Measurements from ENCODE around the gene TUBB3.

The TUBB3 gene

DNA sequence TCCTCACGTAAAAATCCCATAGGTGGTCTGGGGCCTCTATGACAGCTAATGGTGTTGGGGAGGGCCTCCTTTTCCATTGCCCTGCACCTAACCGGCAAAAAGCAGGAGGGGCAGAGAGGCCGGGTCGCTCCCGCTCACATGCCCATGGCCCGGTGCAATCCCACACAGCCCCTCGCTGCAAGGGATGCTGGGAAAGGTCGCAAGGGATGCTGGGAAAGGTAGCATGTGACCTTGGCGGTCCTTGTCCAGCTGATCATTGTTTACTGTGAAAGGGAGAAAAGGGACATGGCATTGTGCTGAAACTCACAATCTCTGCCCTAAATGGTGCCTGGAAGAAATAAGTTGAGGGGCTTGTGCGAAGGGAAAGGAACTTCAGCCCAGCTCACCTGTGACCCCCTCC, 35.5 kb downstream of the TUBB3 start:
- Histone ChIP-seq H2AFZ (ENCODE audit: low read length) (no peak overlapping the region), H3K4me2 (ENCODE audit: low read depth, low read length) (no peak overlapping the region), H3K79me2 (ENCODE audit: low read length) (no peaks in the 10 kb centered on the region), H4K20me1 (ENCODE audit: insufficient read depth, low read length) (no peaks in the 10 kb centered on the region), H3K9me3 (replicated peaks; ENCODE audit: insufficient read depth, low read length) (no peaks in the 10 kb centered on the region), H3K4me3 (ENCODE audit: low read length) (no peak overlapping the region), H3F3A (ENCODE audit: insufficient read depth, low read length) (no peaks in the 10 kb centered on the region), H3K9ac (ENCODE audit: low read length) (no peak overlapping the region), H3K4me1 (ENCODE audit: low read length) (no peaks in the 10 kb centered on the region), H3K27ac (ENCODE audit: low read length) (no peak overlapping the region), H3K9me2 (replicated peaks; ENCODE audit: insufficient read depth, low read length) (no peaks in the 10 kb centered on the region), H3K36me3 (replicated peaks; ENCODE audit: insufficient read depth, low read length) (no peaks in the 10 kb centered on the region), H3K27me3 (replicated peaks; ENCODE audit: insufficient read depth, low read length) (no peaks in the 10 kb centered on the region)
- TF ChIP-seq, protein P1, sequence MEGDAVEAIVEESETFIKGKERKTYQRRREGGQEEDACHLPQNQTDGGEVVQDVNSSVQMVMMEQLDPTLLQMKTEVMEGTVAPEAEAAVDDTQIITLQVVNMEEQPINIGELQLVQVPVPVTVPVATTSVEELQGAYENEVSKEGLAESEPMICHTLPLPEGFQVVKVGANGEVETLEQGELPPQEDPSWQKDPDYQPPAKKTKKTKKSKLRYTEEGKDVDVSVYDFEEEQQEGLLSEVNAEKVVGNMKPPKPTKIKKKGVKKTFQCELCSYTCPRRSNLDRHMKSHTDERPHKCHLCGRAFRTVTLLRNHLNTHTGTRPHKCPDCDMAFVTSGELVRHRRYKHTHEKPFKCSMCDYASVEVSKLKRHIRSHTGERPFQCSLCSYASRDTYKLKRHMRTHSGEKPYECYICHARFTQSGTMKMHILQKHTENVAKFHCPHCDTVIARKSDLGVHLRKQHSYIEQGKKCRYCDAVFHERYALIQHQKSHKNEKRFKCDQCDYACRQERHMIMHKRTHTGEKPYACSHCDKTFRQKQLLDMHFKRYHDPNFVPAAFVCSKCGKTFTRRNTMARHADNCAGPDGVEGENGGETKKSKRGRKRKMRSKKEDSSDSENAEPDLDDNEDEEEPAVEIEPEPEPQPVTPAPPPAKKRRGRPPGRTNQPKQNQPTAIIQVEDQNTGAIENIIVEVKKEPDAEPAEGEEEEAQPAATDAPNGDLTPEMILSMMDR (IDR thresholded peaks at IDR 0.05; ENCODE audit: low read length): no peak
- no peak for TF ChIP-seq EZH2 (optimal IDR thresholded peaks at IDR 0.05; ENCODE audit: low read depth, low read length)
- no peak for TF ChIP-seq EZH2phosphoT487 (IDR thresholded peaks at IDR 0.05; ENCODE audit: low read length)
- DNase-seq: no peak

DNA sequence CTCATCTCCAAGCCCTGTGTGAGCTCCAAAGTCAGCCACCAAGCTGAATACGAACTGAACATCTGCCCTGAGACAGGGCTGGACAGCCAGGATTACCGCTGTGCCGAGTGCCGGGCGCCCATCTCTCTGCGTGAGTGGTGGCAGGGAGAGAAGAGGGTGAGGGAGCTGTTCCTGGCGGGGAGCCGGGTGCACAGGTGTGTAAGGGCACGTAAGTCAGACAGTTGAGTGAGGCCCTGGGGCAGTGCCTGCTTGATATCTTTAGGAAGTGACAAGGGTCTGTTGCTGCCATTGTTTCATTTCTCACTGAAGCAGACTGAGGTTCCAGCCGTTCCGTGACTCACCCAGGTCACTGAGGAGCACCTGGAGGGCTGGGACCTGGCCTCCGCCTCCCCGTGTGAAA, 37.8 kb downstream of the TUBB3 start:
- Histone ChIP-seq H3K4me2 (ENCODE audit: low read depth, low read length) (no peak overlapping the region), H3K4me1 (ENCODE audit: low read length) (no peaks in the 10 kb centered on the region), H3F3A (ENCODE audit: insufficient read depth, low read length) (no peaks in the 10 kb centered on the region), H3K27me3 (replicated peaks; ENCODE audit: insufficient read depth, low read length) (no peaks in the 10 kb centered on the region), H3K9me2 (replicated peaks; ENCODE audit: insufficient read depth, low read length) (no peaks in the 10 kb centered on the region), H4K20me1 (ENCODE audit: insufficient read depth, low read length) (no peaks in the 10 kb centered on the region), H2AFZ (ENCODE audit: low read length) (no peak overlapping the region), H3K9ac (ENCODE audit: low read length) (no peak overlapping the region), H3K9me3 (replicated peaks; ENCODE audit: insufficient read depth, low read length) (no peaks in the 10 kb centered on the region), H3K27ac (ENCODE audit: low read length) (no peak overlapping the region), H3K79me2 (ENCODE audit: low read length) (no peaks in the 10 kb centered on the region), H3K36me3 (replicated peaks; ENCODE audit: insufficient read depth, low read length) (no peaks in the 10 kb centered on the region), H3K4me3 (ENCODE audit: low read length) (no peak overlapping the region)
- TF ChIP-seq, protein P1 (IDR thresholded peaks at IDR 0.05; ENCODE audit: low read length): no peak
- no peak for TF ChIP-seq EZH2phosphoT487 (IDR thresholded peaks at IDR 0.05; ENCODE audit: low read length)
- TF ChIP-seq EZH2 (optimal IDR thresholded peaks at IDR 0.05; ENCODE audit: low read depth, low read length): no peak
- DNase-seq: no peak

- H3K9me3 ChIP-seq (replicated peaks; ENCODE audit: insufficient read depth, low read length): no peaks in the 10 kb centered on the region
- no peaks in the 10 kb centered on the region for H3K9me2 ChIP-seq (replicated peaks; ENCODE audit: insufficient read depth, low read length)
- no peak overlapping the region for H3K4me2 ChIP-seq (ENCODE audit: low read depth, low read length)
- H3K36me3 ChIP-seq (replicated peaks; ENCODE audit: insufficient read depth, low read length): no peaks in the 10 kb centered on the region
- H3K4me1 ChIP-seq (ENCODE audit: low read length): no peaks in the 10 kb centered on the region
- no peak overlapping the region for H3K4me3 ChIP-seq (ENCODE audit: low read length)
- H3K27me3 ChIP-seq (replicated peaks; ENCODE audit: insufficient read depth, low read length): no peaks in the 10 kb centered on the region
- TF ChIP-seq EZH2 (optimal IDR thresholded peaks at IDR 0.05; ENCODE audit: low read depth, low read length) (no peak), EZH2phosphoT487 (IDR thresholded peaks at IDR 0.05; ENCODE audit: low read length) (no peak)
- TF ChIP-seq, protein P1 (IDR thresholded peaks at IDR 0.05; ENCODE audit: low read length): no peak
- no peaks in the 10 kb centered on the region for H4K20me1 ChIP-seq (ENCODE audit: insufficient read depth, low read length)
- no peaks in the 10 kb centered on the region for H3K79me2 ChIP-seq (ENCODE audit: low read length)
- H2AFZ ChIP-seq (ENCODE audit: low read length): no peak overlapping the region
- no peak for DNase-seq
- no peak overlapping the region for H3K27ac ChIP-seq (ENCODE audit: low read length)
- no peaks in the 10 kb centered on the region for H3F3A ChIP-seq (ENCODE audit: insufficient read depth, low read length)
- H3K9ac ChIP-seq (ENCODE audit: low read length): no peak overlapping the region
These were observed 38.8 kb downstream of the TUBB3 start for GRCh38 chr16:89961920-89962319.
